HCT116 (cell line): ENCODE data around the gene HOXC11.

Experiments used
- JUND ChIP-seq: IDR thresholded peaks from 2 replicates; pipeline ENCODE4 v1.6.1; 2012
- POLR2AphosphoS5 ChIP-seq: IDR thresholded peaks from 2 replicates; pipeline ENCODE4 v1.6.1; 2011; ENCODE audit warnings: mild to moderate bottlenecking, low read depth, low read length, moderate library complexity
- TF ChIP-seq, protein P1 (sequence below), 3 experiments: fragments of 200-600 bp in 1 of 3; sonication (generic) in 1 of 3; IDR thresholded peaks in 2 of 3; conservative IDR thresholded peaks in 1 of 3; 2 replicates each; pipeline ENCODE4 v1.5.1; 2012 to 2017; ENCODE audit warnings: low read depth in 2 of 3, low read length in 2 of 3, antibody characterized with exemption in 1 of 3, borderline replicate concordance in 1 of 3, control low read depth in 1 of 3, mild to moderate bottlenecking in 1 of 3, mixed read lengths in 1 of 3, mixed run types in 1 of 3, moderate library complexity in 1 of 3; ENCODE audit not compliant: insufficient read depth in 1 of 3

DNA sequence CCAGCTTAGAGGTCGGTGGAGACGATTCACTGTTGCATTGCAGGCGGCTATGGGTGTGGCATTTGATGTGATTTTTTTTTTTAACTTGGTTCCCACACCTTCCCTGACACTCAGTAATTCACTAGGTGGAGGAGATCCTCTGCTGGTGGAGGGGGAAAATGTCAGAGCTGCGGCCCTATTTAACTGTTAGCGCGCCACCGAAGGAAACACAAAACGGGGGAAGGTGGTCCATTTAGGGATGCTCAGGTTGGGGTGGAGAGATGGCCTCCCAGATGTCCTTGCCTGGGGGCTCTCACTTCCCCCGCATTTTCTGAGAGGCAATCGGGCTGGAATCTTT lies 22.5 kb upstream of the HOXC11 start:
- TF ChIP-seq POLR2AphosphoS5 (no peak), JUND (no peak)
- TF ChIP-seq, protein P1, sequence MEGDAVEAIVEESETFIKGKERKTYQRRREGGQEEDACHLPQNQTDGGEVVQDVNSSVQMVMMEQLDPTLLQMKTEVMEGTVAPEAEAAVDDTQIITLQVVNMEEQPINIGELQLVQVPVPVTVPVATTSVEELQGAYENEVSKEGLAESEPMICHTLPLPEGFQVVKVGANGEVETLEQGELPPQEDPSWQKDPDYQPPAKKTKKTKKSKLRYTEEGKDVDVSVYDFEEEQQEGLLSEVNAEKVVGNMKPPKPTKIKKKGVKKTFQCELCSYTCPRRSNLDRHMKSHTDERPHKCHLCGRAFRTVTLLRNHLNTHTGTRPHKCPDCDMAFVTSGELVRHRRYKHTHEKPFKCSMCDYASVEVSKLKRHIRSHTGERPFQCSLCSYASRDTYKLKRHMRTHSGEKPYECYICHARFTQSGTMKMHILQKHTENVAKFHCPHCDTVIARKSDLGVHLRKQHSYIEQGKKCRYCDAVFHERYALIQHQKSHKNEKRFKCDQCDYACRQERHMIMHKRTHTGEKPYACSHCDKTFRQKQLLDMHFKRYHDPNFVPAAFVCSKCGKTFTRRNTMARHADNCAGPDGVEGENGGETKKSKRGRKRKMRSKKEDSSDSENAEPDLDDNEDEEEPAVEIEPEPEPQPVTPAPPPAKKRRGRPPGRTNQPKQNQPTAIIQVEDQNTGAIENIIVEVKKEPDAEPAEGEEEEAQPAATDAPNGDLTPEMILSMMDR (IDR thresholded peaks at IDR 0.05 in 2 of 3, conservative IDR thresholded peaks at IDR 0.05 in 1 of 3; ENCODE audit: borderline replicate concordance in 1 of 3, insufficient read depth in 1 of 3, low read depth in 2 of 3, low read length in 2 of 3) = peak in 1 of 3 experiments; percentile 22; a peak in 2 of 6 replicates
